K562 (cell line): ENCODE results near the gene LBX1. TPM values are rescaled to one million over a fixed set of nuclear protein-coding genes. Genes with fewer than 3 reads are reported as not detected.

Experiments
- BACH1 ChIP-seq: fragments of 200-800 bp; sonication (Bioruptor generic); IDR thresholded peaks from 2 replicates; pipeline ENCODE4 v1.6.1; 2016; ENCODE audit warnings: missing genetic modification characterization, missing compliant biosample characterization
- FOXO4 ChIP-seq: fragments of 450-650 bp; formaldehyde crosslinking; IDR thresholded peaks from 2 replicates; pipeline ENCODE4 v1.4.0; 2020; ENCODE audit warnings: mild to moderate bottlenecking, moderate library complexity
- GTF2E2 ChIP-seq: fragments of 200-800 bp; sonication (Bioruptor generic); IDR thresholded peaks from 2 replicates; pipeline ENCODE4 v1.6.1; 2016; ENCODE audit warnings: missing genetic modification characterization, missing compliant biosample characterization
- GTF2F1 ChIP-seq: IDR thresholded peaks from 2 replicates; pipeline ENCODE4 v1.6.1; 2011; ENCODE audit warnings: low read depth, low read length, improper control_type of control experiment
- HSF4 ChIP-seq: fragments of 250-450 bp; sonication (Bioruptor Pico); IDR thresholded peaks from 2 replicates; pipeline ENCODE4 v2.1.2; 2022; ENCODE audit warnings: mild to moderate bottlenecking, moderate library complexity, borderline replicate concordance
- REST ChIP-seq, 2 experiments: fragments of 450-650 bp; formaldehyde crosslinking in 1 of 2; IDR thresholded peaks; 2 replicates each; pipeline versions ENCODE4 v1.4.0 to v1.6.1; 2014 to 2020; ENCODE audit warnings: mild to moderate bottlenecking in 2 of 2, borderline replicate concordance in 1 of 2, low read depth in 1 of 2
- TAF9B ChIP-seq: fragments of 450-650 bp; IDR thresholded peaks from 2 replicates; pipeline ENCODE4 v1.6.1; 2018; ENCODE audit warnings: mild to moderate bottlenecking; ENCODE audit not compliant: partially characterized antibody
- TCF7L2 ChIP-seq: fragments of 150-350 bp; IDR thresholded peaks from 2 replicates; pipeline ENCODE4 v1.6.1; 2016; ENCODE audit warnings: low read depth, mild to moderate bottlenecking, low read length, moderate library complexity
- TEAD1 ChIP-seq, 2 experiments: fragments of 450-650 bp in 1 of 2; sonication (generic) in 1 of 2; formaldehyde crosslinking; IDR thresholded peaks; 2 replicates each; pipeline versions ENCODE4 v1.4.0 to v1.8.0; 2020 to 2022; ENCODE audit warnings: mild to moderate bottlenecking in 2 of 2, missing genetic modification reagents in 1 of 2
- polyA plus RNA-seq, 8 experiments: library from polyadenylated mRNA; depleted of rRNA in 4 of 8; stranded (reverse) in 5 of 8; unstranded in 3 of 8; fragments of >200 nt; fragmentation: Nextera tagmentation in 2 of 8; fragmentation: Illumina TruSeq in 1 of 8; extraction: Ambion mirVana in 2 of 8; extraction: Trizol in 1 of 8; gene quantifications; 2 replicates each; pipeline versions ENCODE4 v1.2.1 to v1.2.3, GENCODE V29; 2011 to 2014; ENCODE audit warnings: inconsistent platforms in 1 of 8, missing spikeins in 1 of 8
- total RNA-seq, 7 experiments: library from RNA; depleted of rRNA in 6 of 7; stranded (reverse); fragments of >200 nt in 6 of 7; fragmentation: Illumina TruSeq in 2 of 7; extraction: Trizol in 2 of 7; gene quantifications; 2 replicates each; pipeline versions ENCODE4 v1.2.1 to v1.2.3, GENCODE V29; 2011 to 2021; ENCODE audit warnings: low replicate concordance in 1 of 7
- TF ChIP-seq, protein P1 (sequence below), 2 experiments: fragments of 150-350 bp in 1 of 2; IDR thresholded peaks; 2 replicates each; pipeline ENCODE4 v1.6.1; 2012 to 2016; ENCODE audit warnings: low read depth in 2 of 2, low read length in 2 of 2, mild to moderate bottlenecking in 1 of 2, moderate library complexity in 1 of 2
- TF ChIP-seq, protein P2 (sequence below): fragments of 450-650 bp; IDR thresholded peaks from one replicate; pipeline ENCODE4 v1.6.1; 2018; ENCODE audit warnings: mild to moderate bottlenecking, moderate library complexity; ENCODE audit not compliant: partially characterized antibody

Gene LBX1
- total and polyA plus RNA-seq, 9 of the 15 experiments (the other 6 are each of a cell fraction or from before 2014, with no cell fraction given), result not detected

GRCh38 chr10:101195921-101196320 is 33.3 kb downstream of the LBX1 start (continued):
- TF ChIP-seq, protein P1, sequence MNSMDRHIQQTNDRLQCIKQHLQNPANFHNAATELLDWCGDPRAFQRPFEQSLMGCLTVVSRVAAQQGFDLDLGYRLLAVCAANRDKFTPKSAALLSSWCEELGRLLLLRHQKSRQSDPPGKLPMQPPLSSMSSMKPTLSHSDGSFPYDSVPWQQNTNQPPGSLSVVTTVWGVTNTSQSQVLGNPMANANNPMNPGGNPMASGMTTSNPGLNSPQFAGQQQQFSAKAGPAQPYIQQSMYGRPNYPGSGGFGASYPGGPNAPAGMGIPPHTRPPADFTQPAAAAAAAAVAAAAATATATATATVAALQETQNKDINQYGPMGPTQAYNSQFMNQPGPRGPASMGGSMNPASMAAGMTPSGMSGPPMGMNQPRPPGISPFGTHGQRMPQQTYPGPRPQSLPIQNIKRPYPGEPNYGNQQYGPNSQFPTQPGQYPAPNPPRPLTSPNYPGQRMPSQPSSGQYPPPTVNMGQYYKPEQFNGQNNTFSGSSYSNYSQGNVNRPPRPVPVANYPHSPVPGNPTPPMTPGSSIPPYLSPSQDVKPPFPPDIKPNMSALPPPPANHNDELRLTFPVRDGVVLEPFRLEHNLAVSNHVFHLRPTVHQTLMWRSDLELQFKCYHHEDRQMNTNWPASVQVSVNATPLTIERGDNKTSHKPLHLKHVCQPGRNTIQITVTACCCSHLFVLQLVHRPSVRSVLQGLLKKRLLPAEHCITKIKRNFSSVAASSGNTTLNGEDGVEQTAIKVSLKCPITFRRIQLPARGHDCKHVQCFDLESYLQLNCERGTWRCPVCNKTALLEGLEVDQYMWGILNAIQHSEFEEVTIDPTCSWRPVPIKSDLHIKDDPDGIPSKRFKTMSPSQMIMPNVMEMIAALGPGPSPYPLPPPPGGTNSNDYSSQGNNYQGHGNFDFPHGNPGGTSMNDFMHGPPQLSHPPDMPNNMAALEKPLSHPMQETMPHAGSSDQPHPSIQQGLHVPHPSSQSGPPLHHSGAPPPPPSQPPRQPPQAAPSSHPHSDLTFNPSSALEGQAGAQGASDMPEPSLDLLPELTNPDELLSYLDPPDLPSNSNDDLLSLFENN (IDR thresholded peaks at IDR 0.05; ENCODE audit: low read depth in 2 of 2, low read length in 2 of 2), result no peak
- TF ChIP-seq GTF2E2 (tag) (no peak), BACH1 (tag) (no peak), REST (IDR thresholded peaks at IDR 0.05; ENCODE audit: borderline replicate concordance) (no peak), REST (CRISPR knock-in tag; IDR thresholded peaks at IDR 0.05; ENCODE audit: low read depth) (no peak), GTF2F1 (no peak), FOXO4 (CRISPR knock-in tag) (no peak), HSF4 (no peak), TCF7L2 (no peak), TEAD1 (CRISPR knock-in tag; IDR thresholded peaks at IDR 0.05) (no peak), TAF9B (no peak)
- TF ChIP-seq, protein P2, sequence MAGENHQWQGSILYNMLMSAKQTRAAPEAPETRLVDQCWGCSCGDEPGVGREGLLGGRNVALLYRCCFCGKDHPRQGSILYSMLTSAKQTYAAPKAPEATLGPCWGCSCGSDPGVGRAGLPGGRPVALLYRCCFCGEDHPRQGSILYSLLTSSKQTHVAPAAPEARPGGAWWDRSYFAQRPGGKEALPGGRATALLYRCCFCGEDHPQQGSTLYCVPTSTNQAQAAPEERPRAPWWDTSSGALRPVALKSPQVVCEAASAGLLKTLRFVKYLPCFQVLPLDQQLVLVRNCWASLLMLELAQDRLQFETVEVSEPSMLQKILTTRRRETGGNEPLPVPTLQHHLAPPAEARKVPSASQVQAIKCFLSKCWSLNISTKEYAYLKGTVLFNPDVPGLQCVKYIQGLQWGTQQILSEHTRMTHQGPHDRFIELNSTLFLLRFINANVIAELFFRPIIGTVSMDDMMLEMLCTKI, result no peak
